Spleen (tissue), 11 donors: ENCODE results near the gene NANOS3. TPM values are rescaled to one million over a fixed set of nuclear protein-coding genes. Genes with fewer than 3 reads are reported as not detected.

Experiments used
- DNase-seq: peaks from one replicate; pipeline ENCODE4 v3.0.0-alpha.2; 2020
- H3K27ac ChIP-seq, 8 donors: fragments of 200-600 bp; sonication (generic) in 7 of 8; 1 replicate in 4 of 8; 2 replicates in 4 of 8; pipeline versions ENCODE4 v1.5.0 to v1.8.0; 2016 to 2021; ENCODE audit warnings: inconsistent platforms in 4 of 8, mild to moderate bottlenecking in 4 of 8, moderate library complexity in 1 of 8
- H3K27me3 ChIP-seq, 7 donors: fragments of 200-600 bp; sonication (generic) in 6 of 7; replicated peaks in 1 of 7; 1 replicate in 4 of 7; 2 replicates in 3 of 7; pipeline versions ENCODE4 v1.5.0 to v1.8.0; 2016 to 2021; ENCODE audit warnings: inconsistent platforms in 3 of 7, mild to moderate bottlenecking in 1 of 7
- H3K36me3 ChIP-seq, 6 donors: fragments of 200-600 bp; sonication (generic) in 5 of 6; 1 replicate in 4 of 6; 2 replicates in 2 of 6; pipeline versions ENCODE4 v1.5.0 to v1.8.0; 2016 to 2021; ENCODE audit warnings: inconsistent platforms in 2 of 6
- H3K4me1 ChIP-seq, 6 donors: fragments of 200-600 bp; sonication (generic) in 5 of 6; 1 replicate in 3 of 6; 2 replicates in 3 of 6; pipeline versions ENCODE4 v1.5.0 to v1.8.0; 2016 to 2021; ENCODE audit warnings: inconsistent platforms in 3 of 6
- H3K4me3 ChIP-seq, 8 donors: fragments of 200-600 bp; sonication (generic) in 7 of 8; 1 replicate in 4 of 8; 2 replicates in 4 of 8; pipeline versions ENCODE4 v1.5.0 to v1.8.0; 2016 to 2021; ENCODE audit warnings: inconsistent platforms in 4 of 8, mild to moderate bottlenecking in 4 of 8, moderate library complexity in 2 of 8
- H3K9me3 ChIP-seq, 8 donors: fragments of 200-600 bp; sonication (generic) in 7 of 8; 1 replicate in 4 of 8; 2 replicates in 4 of 8; pipeline versions ENCODE4 v1.5.0 to v1.8.0; 2016 to 2021; ENCODE audit warnings: inconsistent platforms in 4 of 8
- POLR2A ChIP-seq, 3 donors: fragments of 450-650 bp; IDR thresholded peaks; one replicate each; pipeline ENCODE4 v1.5.1; 2017; ENCODE audit warnings: antibody characterized with exemption in 3 of 3, mild to moderate bottlenecking in 1 of 3
- POLR2AphosphoS5 ChIP-seq, 3 donors: sonication (generic); formaldehyde crosslinking; IDR thresholded peaks; one replicate each; pipeline ENCODE4 v1.5.1; 2017; ENCODE audit warnings: antibody characterized with exemption in 3 of 3
- WGBS, 5 donors: extraction: QIAGEN DNeasy Blood & Tissue Kit in 3 of 5; methylation state at CpG; one replicate each; pipeline versions ENCODE4 v1.1.5 to v1.1.7; 2013 to 2018; 5-methylcytosine and 5-hydroxymethylcytosine counted together
- intact Hi-C: fragments of 100-400 bp; cut with DNase I; formaldehyde crosslinking; loops from one replicate; pipeline ENCODE4 v1.15.0; 2023; ENCODE audit warnings: low total_unique reads
- polyA plus RNA-seq, 3 donors: library from polyadenylated mRNA; stranded (reverse); fragments of 200-250 nt; gene quantifications; one replicate each; pipeline ENCODE4 v1.2.1, GENCODE V29; 2013
- total RNA-seq, 7 donors: library from RNA; depleted of rRNA in 3 of 7; stranded (reverse); fragments of >200 nt in 3 of 7; fragmentation: NEBNext Ultra II Directional in 4 of 7; extraction: Animal tissue kit (Norgen Biotek cat#: 25700) in 4 of 7; gene quantifications; one replicate each; pipeline versions ENCODE4 v1.1.0 to v1.2.1, GENCODE V29; 2016 to 2021
- TF ChIP-seq, protein P1 (sequence below), 11 experiments: fragments of 200-600 bp in 7 of 11; fragments of 450-650 bp in 4 of 11; sonication (generic) in 4 of 11; IDR thresholded peaks in 8 of 11; conservative IDR thresholded peaks in 3 of 11; 1 replicate in 7 of 11; 2 replicates in 4 of 11; pipeline versions ENCODE4 v1.4.0 to v1.8.0; 2016 to 2021; ENCODE audit warnings: antibody characterized with exemption in 11 of 11, inconsistent platforms in 4 of 11, mild to moderate bottlenecking in 1 of 11
- donor health status: healthy with polysubstance abuse.
- donor health status: DM: no; HTN: no; CAD: no; lungs with moderate emphysema.
- donor health status: DM: no; HTN: no; CAD: no.
- donor health status: Bipolar disorder and iron deficiency.
- donor health status: healthy.
- donor health status: DM: no; HTN: no; CAD: no.
- donor health status: DM: yes; HTN: yes; CAD: no.

NANOS3 gene
- total and polyA plus RNA-seq, 10 donors = 0.42 to 0.99 (median 0.52) TPM; not detected in 7

DNA sequence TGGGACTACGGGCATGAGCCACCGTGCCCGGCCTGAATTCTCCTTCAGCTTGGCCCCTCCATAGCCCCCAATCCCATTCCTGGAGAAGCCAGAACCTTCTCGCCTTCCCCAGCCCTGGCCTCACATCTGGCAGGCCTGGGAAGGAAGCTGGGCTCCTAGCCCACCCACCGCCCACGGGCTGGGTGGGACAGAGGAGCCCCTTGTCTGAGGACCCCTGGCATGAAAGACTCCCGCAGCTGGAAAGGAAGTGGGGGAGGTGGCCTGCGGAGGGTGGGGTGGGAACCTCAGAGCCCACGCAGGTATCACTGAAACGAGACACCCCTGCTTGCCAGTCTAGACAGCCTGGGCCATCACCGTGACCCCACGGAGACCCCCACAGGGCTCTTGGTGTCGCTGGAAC is 7.7 kb upstream of the NANOS3 start:
- no peak for TF ChIP-seq POLR2A (IDR thresholded peaks at IDR 0.05)
- TF ChIP-seq POLR2AphosphoS5 (IDR thresholded peaks at IDR 0.05) = no peak
- TF ChIP-seq, protein P1, sequence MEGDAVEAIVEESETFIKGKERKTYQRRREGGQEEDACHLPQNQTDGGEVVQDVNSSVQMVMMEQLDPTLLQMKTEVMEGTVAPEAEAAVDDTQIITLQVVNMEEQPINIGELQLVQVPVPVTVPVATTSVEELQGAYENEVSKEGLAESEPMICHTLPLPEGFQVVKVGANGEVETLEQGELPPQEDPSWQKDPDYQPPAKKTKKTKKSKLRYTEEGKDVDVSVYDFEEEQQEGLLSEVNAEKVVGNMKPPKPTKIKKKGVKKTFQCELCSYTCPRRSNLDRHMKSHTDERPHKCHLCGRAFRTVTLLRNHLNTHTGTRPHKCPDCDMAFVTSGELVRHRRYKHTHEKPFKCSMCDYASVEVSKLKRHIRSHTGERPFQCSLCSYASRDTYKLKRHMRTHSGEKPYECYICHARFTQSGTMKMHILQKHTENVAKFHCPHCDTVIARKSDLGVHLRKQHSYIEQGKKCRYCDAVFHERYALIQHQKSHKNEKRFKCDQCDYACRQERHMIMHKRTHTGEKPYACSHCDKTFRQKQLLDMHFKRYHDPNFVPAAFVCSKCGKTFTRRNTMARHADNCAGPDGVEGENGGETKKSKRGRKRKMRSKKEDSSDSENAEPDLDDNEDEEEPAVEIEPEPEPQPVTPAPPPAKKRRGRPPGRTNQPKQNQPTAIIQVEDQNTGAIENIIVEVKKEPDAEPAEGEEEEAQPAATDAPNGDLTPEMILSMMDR (IDR thresholded peaks at IDR 0.05 in 8 of 11, conservative IDR thresholded peaks at IDR 0.05 in 3 of 11) = no peak
- intact Hi-C loops = loop anchor here (10.0 kb wide), 1 partner anchor 594 kb away; no protein-coding TSS in a partner anchor
- Histone ChIP-seq H3K9me3 (no peaks in the 10 kb centered on the region), H3K27me3 (peaks cover 0 to 76% (median 18%) of the 10 kb centered on the region in 7 donors), H3K4me1 (peaks cover 0 to 42% (median 28%) of the 10 kb centered on the region in 6 donors), H3K27ac (no peak overlapping the region), H3K4me3 (no peak overlapping the region), H3K36me3 (no peaks in the 10 kb centered on the region)
- DNase-seq = no peak
- WGBS, 5 donors = 75 to 88% (median 78%) methylated on average over 4 to 13 of the region's 13 CpGs

DNA sequence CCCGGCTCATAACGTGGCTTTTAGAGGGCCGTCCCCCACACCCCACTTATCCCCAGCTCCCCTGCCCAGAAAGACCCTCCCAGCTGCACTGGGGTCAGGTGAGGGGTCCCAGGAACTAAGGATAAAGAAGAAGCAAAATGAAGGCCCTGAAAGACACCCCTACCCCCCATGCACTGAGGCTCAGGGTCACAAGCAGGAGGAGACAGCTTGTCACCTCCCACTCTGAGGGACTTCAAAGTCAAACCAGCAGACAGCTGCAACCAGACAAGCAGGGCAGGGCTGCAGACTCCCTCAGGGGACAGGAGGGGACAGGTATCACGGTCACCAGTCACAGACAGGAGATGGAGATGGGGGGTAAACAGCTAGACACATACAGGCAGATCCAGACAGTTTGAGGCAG is 6.1 kb upstream of the NANOS3 start:
- intact Hi-C loops = no loop called here
- WGBS, 5 donors = 83 to 91% (median 90%) methylated on average over 4 of the region's 4 CpGs
- no peaks in the 10 kb centered on the region for H3K36me3 ChIP-seq

DNA sequence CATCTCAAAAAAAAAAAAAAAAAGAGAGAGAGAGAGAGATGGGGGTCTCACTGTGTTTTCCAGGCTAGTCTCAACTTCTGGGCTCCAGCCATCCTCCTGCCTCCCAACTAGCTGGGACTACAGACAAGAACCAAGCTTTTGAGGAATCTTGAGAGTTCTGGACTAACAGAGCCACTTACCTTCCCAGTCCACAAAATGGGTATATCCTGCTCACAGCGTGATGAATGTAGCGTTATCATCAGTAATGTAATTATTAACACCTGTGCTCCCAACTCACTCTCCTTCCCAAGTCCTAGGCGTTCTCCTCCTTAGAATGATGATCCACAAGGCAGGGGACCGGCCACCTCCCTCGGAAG is 4.6 kb upstream of the NANOS3 start:
- no peak overlapping the region for H3K27ac ChIP-seq
- H3K9me3 ChIP-seq = no peaks in the 10 kb centered on the region
- intact Hi-C loops = no loop called here
- H3K27me3 ChIP-seq = peaks cover 0 to 46% (median 5%) of the 10 kb centered on the region in 7 donors
- TF ChIP-seq POLR2A (IDR thresholded peaks at IDR 0.05) = no peak
- TF ChIP-seq POLR2AphosphoS5 (IDR thresholded peaks at IDR 0.05) = no peak
- TF ChIP-seq, protein P1 (IDR thresholded peaks at IDR 0.05 in 8 of 11, conservative IDR thresholded peaks at IDR 0.05 in 3 of 11) = no peak
- no peak for DNase-seq
- peaks cover 0 to 21% (median 10%) of the 10 kb centered on the region in 6 donors for H3K4me1 ChIP-seq
- WGBS, 5 donors = 47 to 67% (median 51%) methylated on average over 5 of the region's 5 CpGs
- no peaks in the 10 kb centered on the region for H3K36me3 ChIP-seq
- H3K4me3 ChIP-seq = peak overlapping the region in 5 of 8 donors; percentile 11 to 66 (median 34)

More for the DNA sequence above, 6.1 kb upstream of the NANOS3 start:
- Histone ChIP-seq H3K27me3 (peaks cover 0 to 61% (median 10%) of the 10 kb centered on the region in 7 donors), H3K4me3 (no peak overlapping the region), H3K9me3 (no peaks in the 10 kb centered on the region), H3K4me1 (peaks cover 0 to 28% (median 17%) of the 10 kb centered on the region in 6 donors), H3K27ac (no peak overlapping the region)
- peak; percentile 41 for DNase-seq
- no peak for TF ChIP-seq POLR2A (IDR thresholded peaks at IDR 0.05)
- TF ChIP-seq, protein P1 (IDR thresholded peaks at IDR 0.05 in 8 of 11, conservative IDR thresholded peaks at IDR 0.05 in 3 of 11) = no peak
- no peak for TF ChIP-seq POLR2AphosphoS5 (IDR thresholded peaks at IDR 0.05)

DNA sequence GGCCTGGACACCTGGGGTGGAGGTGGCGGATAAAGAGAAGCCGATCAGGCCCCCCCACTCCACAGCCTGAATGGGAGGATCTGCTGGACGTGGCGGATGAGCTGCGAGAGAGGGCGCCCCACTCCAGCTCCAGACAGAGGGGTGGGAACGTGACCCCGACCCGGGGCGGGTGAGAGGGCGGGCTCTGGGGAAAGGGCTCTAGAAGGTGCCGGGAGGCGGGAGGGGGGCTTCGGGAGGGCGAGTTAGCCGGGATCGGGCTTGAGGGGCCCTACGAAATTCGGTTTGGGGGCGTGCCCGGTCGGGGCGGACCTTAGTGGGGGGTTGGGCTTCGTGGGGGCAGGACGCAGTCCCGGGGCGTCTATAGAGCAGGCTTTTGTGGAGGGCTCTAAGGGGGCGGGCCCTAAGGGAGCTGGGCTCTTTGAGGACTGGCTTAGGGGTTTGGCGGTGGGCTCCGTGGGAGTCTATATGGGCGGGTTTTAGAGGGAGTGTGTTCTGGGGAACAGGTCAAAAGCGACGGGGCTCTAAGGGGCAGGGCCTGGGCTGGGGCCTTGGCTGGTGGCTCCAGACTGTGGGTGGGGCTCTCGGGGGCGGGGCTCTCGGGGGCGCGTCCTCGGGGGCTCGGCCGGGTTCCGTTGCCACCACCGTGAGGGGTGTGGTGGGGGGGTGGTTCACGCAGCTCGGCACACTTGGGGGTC is 4.1 kb upstream of the NANOS3 start:
- Histone ChIP-seq H3K4me3 (peak overlapping the region in 7 of 8 donors; percentile 11 to 66 (median 30)), H3K4me1 (peaks cover 0 to 21% (median 10%) of the 10 kb centered on the region in 6 donors), H3K27ac (no peak overlapping the region), H3K36me3 (no peaks in the 10 kb centered on the region), H3K27me3 (peaks cover 0 to 41% (median 5%) of the 10 kb centered on the region in 7 donors), H3K9me3 (no peaks in the 10 kb centered on the region)
- intact Hi-C loops = no loop called here
- 1 to 6% (median 3%) methylated on average over 29 to 45 of the region's 45 CpGs for WGBS, 5 donors
- TF ChIP-seq, protein P1 (IDR thresholded peaks at IDR 0.05 in 8 of 11, conservative IDR thresholded peaks at IDR 0.05 in 3 of 11) = peak in 2 of 11 experiments; percentile 15 to 17
- no peak for TF ChIP-seq POLR2AphosphoS5 (IDR thresholded peaks at IDR 0.05)
- DNase-seq = no peak
